ENCODE measurements around the gene PRDM16.
"Not testable (repeated sequence)": the region's sequence is repeated elsewhere in the genome, so short reads cannot be mapped to it uniquely, and the experiment has no call there.

Gene PRDM16

DNA sequence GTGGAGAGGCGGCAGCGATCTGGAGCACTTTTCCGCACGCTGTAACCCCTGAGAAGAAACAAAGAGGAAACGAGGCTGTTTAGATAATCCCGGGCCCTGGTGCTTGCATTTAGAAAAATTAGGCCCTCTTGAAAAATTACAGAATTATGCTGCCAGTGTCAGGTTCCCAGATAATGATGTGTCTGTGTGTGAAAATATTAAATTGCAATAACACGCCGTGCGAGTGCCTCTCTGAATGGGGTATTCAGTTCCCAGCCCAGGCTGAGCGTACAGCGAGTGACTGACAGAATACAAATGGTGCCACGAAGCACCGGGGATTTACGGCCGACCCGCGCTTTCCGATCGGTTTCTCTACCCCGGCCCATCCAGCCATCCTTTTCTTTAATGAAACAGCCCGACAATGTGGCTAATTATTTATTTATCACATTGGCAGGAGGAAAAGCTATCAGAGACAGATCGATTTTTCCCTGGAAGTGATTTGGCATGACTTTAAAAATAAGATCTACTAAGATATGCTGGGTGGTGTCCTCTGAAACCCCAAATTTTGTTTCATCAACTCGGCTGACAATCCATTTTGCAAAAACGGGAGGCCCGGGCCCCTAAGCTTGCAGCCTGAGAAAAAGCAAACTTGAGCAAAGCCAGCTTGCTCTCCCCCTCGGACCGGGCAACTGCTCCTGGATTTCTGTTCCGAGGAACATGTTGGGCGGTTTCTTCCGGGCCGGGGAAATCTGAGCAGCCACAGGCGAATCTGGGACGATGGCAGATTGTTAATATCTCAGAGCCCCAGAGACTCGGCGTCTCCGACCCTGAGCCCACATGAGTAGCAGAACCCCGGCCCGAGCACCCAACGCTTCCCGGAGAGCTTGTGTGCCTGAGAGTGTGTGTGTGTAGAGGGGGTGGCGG is 11.3 kb downstream of the PRDM16 start:
- no peak for FAIRE-seq
- no peak for DNase-seq (ENCODE audit: low spot score)

DNA sequence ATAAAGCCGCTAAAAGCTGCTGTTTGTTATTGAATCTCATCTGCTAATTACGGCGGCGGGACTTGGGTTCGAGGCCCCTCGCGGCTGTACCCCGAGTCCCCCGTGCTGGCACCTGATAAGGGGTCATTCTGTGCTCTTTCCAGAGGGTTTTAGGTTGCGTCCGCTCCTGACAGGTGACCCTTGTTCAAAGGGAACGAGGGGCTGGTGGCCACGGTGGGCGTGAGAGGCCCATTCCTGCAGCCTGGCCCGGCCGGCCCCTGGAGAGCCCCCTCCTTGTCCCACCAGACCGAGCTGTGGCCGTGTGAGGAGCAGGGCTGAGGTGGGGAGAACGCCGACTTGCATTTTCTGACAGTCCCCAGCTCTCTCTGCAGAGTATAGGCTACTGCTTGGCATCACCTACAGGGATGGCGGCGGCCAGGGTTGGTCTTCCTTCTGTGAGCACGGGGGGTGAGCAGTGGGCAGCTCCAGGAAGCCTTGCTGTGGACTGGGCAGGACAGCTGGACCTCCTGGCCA is 12.2 kb downstream of the PRDM16 start:
- FAIRE-seq (no peak), DNase-seq (ENCODE audit: low spot score) (no peak)

DNA sequence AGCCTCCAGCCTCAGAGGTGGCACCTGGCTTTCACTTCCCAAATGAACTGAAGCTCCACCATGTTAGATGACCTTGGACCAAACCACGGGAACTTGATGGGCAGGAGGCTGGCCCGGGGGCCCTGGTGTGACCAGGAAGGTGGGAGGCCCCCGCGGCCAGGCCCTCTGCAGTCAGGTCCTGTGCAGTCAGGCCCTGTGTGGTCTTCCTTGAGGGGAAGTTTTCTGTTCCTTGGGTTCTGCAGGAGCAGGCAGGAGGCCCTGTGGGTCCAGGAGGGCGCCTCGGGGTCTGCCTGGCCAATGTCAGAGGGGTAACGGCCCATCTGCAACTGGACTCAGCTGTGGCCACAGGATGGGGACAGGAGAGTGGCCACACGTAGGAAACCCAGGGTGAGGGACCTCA is 13.0 kb downstream of the PRDM16 start:
- FAIRE-seq: no peak

DNA sequence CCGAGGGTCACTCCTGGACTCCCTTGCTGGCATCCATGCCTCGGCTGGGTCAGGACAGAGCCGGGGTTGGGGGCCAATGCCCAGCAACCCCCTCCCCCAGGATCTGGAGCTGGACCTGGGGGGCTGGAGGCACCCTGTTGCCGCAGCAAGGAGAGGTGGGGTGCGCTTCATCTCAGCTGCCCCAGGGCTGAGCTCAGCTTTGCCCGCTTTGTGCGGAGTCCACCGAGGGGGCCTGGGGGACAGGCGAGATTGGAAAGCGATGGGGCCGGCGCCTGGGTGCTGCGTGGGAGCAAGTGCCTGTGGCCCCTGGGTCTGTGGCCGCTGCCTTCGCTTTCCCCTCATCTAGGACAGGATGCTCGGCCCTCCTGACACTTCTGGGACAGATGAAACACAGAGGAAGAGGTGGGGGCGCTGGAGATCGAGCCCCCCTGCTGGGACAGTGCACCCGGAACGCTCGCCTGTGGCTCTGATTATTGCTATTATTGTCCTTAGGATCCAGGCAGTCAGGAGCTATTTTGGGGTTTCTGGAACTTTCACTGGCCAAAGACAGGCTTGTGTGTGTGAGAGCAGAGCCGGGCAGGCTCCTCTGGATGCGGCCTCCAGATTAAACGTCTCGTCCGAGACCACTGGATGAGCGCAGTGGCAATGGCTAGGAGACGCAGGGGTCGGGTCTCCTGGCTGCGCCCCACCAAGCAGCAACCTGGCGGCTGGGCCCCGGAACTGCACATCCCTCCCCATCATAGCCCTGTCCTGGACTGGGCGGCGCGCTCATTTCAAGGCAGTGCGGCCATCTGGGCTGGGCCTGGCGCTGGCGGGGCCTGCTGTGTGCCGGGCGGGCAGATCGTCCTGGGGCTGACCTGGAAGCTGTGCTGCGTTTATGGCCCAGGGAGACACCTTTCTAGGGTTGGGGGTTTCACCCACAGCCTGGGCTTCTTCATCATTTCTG is 13.8 kb downstream of the PRDM16 start:
- DNase-seq (ENCODE audit: low spot score): no peak
- no peak for FAIRE-seq

More for the DNA sequence above, 13.0 kb downstream of the PRDM16 start:
- no peak for DNase-seq (ENCODE audit: low spot score)

DNA sequence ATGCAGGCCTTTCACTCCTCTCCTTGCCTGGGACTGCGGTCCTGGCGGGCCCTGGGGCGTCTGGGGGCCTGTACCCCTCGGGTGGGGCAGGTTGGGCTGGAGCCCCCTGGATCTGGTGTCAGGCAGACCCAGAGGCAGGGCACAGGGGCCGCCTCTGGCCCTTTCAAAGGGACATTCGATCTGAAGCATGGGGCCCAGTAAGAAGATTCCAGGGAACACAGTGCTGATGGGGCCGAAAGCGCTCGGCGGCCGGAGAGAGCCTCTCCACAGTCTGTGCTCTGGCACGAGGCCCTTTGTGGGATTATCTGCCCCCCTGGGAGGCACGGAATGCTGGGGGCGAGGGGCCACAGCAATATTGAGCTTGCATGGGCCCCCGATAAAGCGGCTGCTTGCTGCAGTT is 15.2 kb downstream of the PRDM16 start:
- FAIRE-seq (no peak), DNase-seq (ENCODE audit: low spot score) (no peak)

DNA sequence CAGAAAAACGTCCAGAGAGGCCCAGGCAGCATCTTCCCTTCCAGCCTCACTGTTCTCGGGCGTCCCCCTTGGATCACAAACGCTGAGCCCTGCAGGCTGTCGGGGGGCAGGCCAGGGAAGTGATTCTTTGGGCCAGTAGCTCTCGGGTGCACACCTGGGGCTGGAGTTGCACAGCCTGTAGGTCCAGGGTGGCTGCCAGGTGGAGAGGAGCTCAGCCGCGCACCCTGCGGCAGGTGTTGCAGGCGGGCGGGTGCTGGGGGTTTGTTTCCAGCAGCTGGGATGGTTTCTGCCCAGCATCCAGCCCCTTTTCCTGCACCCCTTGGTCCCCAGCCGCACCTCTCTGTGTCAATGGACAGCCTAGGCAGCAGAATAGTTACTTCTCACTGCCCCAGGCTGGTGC is 15.7 kb downstream of the PRDM16 start:
- FAIRE-seq: no peak
- no peak for DNase-seq (ENCODE audit: low spot score)

DNA sequence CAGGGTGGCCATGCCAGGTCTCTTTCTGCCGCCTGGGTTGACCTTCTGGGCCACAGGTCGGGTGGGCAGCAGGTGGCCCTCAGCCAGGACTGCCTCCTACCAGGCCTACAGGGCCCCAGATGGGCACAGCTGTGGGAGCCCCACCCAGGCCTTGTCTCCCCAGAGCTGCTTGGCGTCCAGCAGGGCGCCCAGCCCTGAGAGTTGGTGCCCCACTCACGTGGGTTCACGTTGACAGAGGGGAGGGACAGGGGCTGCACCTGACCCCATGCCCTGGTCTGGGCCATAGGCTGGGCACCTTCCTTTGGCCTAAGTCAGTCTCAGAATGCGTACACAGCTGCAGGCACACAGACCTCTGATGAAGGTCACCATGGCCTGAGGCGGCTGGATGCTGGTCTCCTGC is 16.7 kb downstream of the PRDM16 start:
- FAIRE-seq: no peak
- DNase-seq (ENCODE audit: low spot score): no peak

DNA sequence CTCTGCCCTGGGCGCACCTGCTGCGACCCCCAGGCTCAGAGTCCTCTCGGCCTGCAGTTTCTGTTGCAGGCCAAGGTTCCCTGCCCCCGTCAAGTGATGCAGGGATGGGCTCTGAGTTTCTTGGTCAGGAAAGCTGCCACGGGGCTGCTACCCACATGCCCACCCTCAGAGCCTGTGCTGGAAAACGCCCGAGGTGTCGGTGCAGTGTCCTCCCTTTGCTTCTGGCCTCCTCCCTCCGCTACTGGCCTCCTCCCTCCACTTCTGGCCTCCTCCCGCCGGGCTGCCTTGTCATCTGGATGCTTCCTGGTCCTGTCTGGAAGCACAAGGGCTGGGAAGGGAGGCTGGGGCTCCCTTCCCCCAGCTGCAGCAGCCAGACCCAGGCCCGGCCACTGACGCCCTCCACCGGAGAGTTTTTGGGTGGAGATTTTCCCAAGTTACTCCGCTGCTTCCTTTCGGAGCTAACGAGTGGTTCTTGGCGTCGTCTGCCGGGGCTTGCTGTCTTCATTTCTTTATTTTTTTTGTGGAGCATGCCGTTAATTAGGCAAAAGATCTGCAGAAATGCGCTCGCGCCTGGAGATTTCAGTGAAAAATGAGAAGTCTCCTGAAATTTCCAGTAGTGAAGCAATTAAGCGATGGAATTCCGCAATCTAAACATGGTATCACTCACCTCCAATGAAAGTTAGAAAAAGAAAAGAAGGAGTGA is 17.4 kb downstream of the PRDM16 start:
- DNase-seq (ENCODE audit: low spot score) (no peak), FAIRE-seq (no peak)

DNA sequence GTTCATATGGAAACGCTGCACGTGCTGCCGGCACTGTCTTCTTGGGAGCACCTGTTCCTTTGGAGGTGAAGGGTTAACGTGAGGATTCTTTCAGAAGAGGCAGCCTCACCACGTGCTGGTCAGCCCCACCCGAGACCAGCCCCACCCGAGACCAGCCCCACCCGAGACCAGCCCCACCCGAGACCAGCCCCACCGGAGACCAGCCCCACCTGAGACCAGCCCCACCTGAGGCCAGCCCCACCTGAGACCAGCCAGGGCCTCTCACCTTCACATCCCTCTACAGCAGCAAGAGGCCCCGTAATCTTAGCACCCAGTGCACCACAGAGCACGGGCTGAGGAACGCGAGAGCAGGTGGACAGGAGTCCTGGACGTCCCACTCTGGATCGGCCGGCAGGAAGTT is 18.0 kb downstream of the PRDM16 start:
- no peak for FAIRE-seq
- no peak for DNase-seq (ENCODE audit: low spot score)

DNA sequence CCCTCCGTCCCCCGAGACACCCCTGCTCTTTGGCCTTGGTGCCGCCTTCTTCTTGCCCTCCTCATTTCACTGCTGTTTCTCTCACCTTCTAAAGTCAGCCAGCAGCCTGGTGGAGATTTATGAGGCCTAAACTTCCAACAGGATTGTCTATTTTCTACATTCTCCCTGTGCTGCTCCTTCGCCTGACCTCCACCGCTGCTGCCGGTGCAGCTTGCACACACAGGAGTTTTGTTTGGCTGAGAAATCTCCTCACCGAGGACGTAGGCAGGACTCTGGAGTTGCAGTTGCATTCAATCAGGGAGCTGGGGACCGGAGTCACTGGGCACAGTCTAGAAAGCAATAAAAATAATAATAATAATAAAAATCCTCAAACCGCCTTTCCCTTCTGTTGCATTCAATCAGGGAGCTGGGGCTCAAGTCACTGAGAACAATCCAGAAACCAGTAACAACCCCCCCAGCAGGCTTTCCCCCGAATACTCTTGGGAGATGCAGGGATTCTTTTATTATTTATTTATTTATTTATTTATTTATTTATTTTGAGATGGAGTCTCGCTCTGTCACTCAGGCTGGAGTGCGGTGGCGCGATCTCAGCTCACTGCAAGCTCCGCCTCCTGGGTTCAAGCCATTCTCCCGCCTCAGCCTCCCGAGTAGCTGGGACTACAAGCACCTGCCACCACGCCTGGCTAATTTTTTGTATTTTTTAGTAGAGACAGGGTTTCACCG is 19.1 kb downstream of the PRDM16 start:
- FAIRE-seq; DNase-seq (ENCODE audit: low spot score): not testable (repeated sequence)

DNA sequence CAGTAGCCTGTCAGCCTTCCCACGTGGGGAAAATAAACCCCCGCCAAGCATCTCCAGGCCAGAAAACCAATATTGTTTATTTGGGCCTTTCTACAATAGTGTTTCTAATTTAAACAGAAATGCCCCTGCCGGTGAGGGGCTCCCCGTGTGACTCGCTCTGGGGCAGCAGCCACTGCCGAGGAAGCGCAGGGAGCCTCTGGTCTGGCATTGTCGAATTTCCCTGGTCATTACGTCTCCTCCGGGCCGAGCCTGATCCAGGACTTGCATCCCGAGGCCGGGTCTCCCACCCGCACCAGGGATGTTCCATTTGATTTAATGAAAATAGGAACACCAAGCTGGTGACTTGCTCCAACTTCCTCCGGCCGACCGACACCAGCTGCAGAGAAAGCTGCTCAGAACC is 20.5 kb downstream of the PRDM16 start:
- no peak for FAIRE-seq
- DNase-seq (ENCODE audit: low spot score): no peak

DNA sequence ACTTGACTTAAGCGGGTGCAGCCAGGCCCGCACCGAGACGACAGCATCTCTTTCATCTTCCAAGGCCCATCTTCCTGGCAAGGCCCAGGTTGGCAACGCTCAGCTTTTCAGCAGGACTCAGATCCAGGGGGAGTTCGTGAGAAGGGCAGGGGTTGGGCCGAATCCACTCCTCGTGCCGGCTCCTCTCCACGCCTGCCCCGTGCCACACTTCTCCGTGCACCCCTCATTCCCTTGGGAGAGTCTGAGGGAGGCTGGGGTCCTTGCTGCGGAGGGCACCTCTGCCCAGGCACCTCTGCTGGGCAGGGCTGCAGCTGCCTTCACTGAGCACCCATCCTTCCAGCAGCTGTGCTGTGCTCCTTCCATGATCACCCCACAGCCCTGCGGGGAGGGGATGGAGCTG is 22.3 kb downstream of the PRDM16 start:
- FAIRE-seq (no peak), DNase-seq (ENCODE audit: low spot score) (no peak)

DNA sequence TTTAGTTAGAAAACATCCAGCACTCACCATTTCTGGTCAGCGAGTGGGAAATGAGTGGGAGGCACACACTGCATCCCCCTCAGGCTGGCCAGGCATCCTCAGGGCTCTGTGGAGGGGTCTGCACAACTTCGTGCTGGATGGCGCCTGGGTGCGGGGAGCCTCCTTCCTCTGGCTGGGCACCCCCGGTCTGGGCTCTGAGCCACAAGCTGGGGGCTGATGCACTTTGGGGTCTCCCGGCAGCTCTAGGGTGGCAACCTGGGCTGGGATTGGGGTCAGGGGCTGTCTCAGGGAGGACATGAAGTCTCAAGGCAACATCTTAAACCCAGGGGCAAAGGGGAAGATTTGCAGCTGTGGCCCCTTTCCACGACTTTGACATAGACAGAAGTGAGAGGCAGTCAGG is 23.5 kb downstream of the PRDM16 start:
- FAIRE-seq: no peak
- no peak for DNase-seq (ENCODE audit: low spot score)

DNA sequence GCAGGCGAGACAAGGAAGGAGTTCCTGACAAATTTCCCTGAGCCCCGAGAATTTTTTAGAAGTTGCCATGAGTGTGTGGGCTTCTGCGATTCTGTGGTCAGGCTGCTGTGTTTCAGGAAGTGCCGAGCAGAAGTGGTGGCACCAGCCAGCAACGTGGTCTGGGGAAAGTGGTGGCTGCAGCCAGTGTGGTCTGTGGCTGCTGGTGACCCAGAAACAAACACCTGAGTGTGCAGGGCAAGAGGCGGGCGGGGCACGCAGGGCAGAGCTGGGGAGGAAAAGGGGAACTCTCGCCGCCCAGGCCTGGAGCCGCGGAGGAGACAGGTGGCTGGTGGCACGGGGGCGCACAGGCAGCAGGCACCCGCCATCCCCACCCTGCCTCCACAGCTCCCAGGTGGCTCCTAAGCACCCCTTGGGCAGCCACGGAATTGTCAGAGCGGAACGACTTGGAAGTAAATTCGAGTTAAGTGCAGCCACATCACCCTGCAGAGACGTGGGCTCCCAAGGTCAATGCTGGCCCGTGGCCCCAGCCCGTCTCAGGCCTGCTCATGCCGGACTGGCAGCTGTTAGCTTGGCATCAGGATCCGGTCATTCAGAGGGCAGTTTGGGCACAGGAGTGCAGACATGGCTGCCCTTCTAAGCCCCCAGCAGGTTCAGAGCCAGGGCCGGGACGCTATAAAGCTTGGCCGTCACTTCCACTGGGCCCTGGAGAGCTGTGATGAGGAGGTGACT is 25.1 kb downstream of the PRDM16 start:
- FAIRE-seq (no peak), DNase-seq (ENCODE audit: low spot score) (no peak)

DNA sequence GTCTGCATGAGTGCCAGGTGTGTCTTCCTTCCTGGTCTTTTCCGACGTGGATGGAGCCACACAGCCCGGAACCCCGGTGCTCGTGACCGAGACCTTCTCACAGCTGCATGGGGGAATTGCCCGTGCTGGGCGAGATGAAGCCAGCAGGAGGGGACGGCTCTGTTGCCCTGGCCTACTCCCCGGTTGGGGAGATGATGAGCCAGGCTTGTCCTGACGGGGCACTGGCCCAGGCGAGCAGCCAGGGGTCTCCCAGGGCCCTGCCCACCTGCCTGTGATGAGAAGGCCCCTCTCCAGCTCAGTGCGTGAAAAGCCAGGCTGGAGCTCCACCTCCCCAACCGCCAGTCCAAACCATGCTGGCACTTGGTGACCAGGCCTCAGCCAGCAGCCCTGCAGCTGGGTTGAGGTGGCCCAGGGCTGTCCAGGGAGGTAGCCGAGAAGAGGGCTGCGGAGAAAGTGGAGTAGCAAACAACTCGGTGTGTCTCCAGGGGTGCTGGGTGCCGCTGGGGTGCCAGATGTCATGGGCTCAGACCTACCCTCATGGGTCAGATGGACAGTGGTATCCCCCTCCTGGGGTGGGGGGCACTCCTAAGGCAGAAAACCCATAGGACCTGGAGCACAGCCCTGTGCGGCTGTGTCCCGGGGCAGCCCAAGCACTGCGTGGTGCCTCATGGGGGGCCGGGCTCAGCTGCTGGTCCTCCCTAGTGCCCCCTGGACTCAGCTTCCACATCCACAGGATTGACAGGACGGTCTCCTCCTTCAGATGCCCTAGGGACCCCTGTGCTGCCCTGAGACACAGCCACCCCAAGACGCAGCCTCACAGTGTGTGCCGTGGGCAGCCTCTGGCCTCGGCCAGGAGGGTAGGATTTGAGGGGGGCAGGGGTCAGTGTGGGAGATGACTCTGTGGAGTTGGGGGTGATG is 26.1 kb downstream of the PRDM16 start:
- no peak for FAIRE-seq
- DNase-seq (ENCODE audit: low spot score): no peak

DNA sequence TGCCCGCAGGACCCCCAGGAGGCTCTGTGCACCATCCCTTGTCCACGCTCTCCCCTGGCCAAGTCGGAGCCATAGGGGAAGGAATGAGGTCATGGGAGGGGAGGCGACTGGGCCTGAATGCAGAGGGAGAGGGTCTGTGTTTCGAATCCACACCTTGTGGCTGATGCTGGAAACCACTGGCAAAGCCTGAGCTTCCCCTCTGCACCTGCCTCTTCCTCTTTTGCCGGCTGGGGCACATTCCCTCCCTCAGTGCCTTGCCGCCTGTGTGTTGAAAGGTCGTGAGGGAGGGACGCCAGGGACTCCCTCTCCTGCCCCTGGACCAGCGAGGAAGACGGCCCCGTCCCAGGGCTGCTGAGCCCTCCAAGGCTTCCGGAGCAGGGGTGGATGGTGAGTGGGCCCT is 27.3 kb downstream of the PRDM16 start:
- no peak for DNase-seq (ENCODE audit: low spot score)
- no peak for FAIRE-seq

DNA sequence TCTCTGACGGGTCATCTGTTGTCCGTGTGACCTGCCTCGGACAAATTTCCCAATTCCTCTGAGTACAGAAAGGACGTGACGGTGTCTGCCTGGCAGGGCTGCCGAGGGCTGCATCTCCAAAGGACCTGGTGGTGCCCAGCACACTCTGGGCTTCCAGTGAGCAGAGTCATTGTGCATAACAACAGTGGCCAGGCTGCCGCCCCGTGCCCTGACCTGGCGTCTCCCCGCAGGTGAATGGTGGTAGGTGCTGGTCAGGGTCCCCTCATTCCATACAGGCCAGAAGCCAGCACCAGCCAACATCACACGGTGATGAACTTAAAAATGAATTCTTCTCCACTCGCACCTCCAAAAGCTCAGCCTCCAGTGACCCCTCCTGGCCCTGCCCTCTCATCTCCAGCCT is 28.2 kb downstream of the PRDM16 start:
- FAIRE-seq (no peak), DNase-seq (ENCODE audit: low spot score) (no peak)

DNA sequence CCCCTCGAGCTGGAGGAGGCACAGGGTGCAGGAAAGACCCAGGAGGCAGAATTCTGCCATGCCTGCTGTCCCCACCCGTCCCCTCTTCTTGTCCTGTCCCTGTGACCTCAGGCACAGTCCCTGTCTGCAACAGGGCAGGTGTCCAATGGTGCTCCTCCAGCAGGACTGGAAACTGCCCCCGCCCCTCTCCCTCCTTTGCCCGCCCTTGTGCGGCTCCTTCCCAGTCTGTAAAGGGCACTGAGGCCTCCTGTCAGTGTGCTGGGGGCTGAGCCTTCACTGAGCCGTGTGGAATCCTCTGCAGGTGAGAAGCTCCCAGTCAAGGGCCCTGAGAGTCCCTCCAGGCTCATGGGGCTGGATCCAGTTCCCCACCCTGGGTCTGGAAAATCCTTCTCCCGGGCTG is 28.9 kb downstream of the PRDM16 start:
- DNase-seq (ENCODE audit: low spot score) (no peak), FAIRE-seq (no peak)

DNA sequence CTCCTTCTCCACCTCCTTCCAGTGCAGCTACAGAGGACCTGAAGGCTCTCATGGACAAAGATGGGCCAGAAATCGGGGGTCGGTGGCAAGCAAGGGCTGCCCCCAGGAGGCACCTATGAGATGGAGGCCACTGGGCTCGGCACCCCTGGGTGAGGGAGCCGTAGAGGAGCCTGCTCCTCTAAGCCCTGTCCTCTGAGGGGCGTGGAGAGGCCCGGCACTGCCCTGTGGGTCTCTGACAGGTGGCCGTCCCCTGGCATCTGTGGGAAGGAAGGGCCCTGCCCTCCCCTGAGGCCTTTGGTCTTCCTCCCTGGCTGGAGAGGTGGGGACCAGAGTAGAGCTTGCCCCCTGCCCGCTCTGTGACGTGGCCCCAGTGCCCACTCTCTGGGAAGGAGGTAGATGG is 30.9 kb downstream of the PRDM16 start:
- FAIRE-seq (no peak), DNase-seq (ENCODE audit: low spot score) (no peak)

Data from urothelium cell line (cell line).